Stimulated activated CD8-positive, alpha-beta memory T cell treated with anti-CD3 and anti-CD28 coated beads, Interleukin-4, amount 100 ng/mL, for 4 hours (primary cell): Measurements from ENCODE around the gene ST8SIA6.
"Not testable (repeated sequence)": the region's sequence is repeated elsewhere in the genome, so short reads cannot be mapped to it uniquely, and the experiment has no call there.

Source experiments
- DNase-seq, 2 donors: peaks; one replicate each; pipeline ENCODE4 v3.0.0-alpha.2; 2020; ENCODE audit warnings: low read depth in 2 of 2, low spot score in 1 of 2

Gene ST8SIA6

GRCh38 chr10:17348501-17349349, 105.7 kb downstream of the ST8SIA6 start:
- DNase-seq: no peak

DNA sequence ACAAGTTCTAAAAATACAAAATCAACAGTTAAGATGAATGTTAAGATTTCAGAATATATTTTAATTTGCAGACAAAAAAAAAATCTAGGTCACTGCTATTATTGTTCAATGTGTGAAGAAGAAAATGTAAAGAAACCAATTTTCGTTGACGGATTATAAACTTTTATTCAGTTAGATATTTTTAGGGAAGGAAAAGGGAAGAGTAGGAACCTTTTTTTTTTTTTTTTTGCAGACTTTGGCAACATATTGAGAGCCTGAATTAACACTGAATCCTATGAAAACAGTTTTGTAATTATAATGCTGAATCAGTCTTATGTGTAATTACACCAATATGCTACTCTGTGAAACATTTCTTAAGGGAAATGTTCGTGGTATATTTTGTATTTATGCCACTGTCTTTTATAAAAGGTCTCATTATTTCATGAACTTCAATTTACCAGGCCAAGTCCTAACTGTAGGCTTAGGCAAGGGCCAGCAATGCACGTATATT, 106.3 kb downstream of the ST8SIA6 start:
- DNase-seq: no peak

DNA sequence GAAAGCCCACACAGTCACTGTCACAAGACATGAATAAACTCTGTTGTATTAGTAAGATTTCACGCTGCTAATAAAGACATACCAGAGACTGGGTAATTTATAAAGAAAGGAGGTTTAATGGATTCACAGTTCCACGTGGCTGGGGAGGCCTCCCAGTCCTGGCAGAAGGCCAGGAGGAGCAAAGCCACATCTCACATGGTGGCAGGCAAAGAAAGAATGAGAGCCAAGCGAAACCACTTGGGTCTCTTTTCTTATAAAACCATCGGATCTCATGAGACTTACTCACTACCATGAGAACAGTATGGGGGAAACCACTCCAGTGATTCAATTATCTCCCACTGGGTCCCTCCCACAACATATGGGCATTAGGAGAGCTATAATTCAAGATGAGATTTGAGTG, 110.2 kb downstream of the ST8SIA6 start:
- DNase-seq: no peak

DNA sequence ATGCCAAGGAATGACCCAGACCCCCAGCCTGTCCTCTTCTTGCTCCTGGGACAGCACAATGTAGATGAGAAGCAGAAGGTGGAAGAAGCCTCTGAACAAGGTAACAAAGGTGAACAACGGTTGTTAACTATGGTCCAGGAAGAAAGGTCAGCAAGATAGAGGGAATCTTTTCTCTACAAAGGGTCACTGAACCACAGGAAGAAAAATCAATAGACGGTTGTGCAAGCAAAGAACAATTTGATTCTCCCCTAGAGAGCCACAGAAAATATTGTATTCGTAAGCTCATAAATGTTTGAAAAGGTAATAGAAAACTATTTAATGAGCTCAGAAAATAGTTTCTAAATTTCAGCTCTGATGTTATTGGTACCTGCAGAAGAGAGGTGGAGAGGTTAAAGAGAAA, 111.3 kb downstream of the ST8SIA6 start:
- no peak for DNase-seq

DNA sequence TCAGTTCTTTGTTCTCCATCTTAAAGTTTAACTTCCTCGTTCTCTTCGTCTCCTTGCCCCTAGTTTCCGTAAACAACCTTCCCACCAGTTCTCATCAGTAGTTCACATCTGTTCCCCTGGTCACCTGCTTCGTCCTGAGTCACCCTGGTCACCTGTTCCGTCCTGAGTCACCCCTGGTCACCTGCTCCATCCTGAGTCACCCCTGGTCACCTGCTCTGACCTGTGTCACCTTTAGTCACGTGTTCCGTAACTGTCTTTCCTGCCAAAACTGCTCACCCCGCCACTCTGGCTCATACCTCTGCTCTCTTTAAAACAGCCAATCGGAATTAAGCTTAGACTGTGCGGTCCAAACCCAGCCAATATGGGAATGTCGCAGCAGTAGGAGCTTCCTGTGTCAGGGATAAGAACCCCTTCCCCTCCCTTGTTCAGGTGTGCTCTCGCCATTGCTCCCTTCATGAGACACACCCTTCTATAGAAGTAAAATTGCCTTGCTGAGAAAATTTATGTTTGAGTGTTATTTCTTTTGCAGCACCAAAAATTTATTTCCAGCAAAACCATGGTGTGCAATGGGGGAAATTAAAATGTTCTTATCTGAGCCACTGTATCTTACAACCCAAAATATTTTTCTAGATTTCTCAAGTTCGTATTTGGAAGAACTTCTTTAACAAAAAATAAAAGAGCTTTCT, 114.1 kb downstream of the ST8SIA6 start:
- no peak for DNase-seq

DNA sequence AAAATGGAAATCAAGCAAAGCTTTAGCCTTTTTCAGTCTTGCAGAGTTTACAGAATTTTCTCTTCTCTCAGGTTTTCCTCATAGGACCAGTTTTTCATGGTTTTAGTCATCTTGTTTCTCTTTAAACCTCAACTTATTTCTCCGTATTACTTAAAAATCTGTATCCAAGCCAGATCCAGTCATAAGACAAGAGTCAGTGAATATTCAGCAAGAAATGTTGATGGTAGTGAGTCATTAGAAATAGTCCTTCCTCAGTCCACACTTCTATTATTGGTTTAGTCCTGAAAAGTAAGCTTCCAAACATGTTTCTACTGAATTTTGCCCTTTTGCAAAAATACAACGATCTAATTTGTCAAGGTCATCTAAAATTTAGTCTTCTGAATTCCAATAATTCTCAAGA, 119.3 kb downstream of the ST8SIA6 start:
- DNase-seq: no peak

- no peak for DNase-seq
These were observed 123.9 kb downstream of the ST8SIA6 start for GRCh38 chr10:17330501-17330900.

GRCh38 chr10:17326377-17326776, 128.0 kb downstream of the ST8SIA6 start:
- no peak for DNase-seq

- DNase-seq: not testable (repeated sequence)
These were observed 132.4 kb downstream of the ST8SIA6 start for GRCh38 chr10:17321957-17322356.

DNA sequence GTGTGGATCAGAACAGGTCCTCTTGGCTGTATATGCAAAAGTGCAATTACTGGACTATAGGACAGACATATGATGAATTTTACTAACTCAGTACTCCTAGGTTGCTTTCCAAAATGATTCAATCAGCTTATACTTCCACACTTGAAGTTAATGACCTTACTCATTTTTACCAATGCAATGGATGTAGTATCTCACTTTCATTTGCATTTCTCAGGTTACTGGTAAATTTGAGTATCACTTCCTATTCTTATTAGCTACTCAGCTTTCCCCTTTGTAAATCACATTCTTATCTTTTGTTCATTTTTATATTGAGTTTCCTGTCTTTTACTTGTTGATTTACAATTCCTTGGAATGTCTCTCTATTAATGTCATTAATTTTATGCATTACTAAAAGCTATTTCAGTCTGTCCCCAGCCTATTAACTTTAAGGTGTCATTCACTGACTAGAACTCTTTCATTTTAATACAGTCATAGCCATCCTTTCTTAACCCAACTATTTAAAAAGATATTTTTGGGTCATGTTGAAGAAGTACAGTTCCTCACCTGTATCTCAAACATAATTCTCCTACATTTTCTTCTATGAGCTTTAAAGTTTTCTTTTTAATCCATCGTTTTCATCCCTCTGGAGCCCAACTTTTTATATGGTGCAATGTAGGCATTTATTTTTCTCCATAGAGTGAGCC, 137.8 kb downstream of the ST8SIA6 start:
- no peak for DNase-seq

DNA sequence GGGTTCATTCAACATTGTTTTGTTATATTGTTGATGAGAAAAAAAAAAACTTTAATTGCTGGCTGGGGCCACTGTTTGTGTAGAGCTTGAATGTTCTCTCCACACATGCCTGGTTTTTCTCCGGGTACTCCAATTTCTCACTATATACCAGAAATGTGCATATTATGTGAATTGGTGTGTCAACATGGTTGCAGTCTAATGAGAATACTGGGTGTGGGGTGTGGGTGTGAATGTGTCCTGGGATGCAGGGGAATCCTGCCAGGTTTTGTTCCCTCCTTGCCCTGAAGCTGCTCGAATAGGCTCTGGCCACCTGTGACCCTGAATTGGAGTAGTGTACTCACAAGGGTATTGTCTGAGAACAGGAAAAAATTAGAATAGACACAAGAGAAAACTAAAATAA, 145.0 kb downstream of the ST8SIA6 start:
- DNase-seq: no peak

DNA sequence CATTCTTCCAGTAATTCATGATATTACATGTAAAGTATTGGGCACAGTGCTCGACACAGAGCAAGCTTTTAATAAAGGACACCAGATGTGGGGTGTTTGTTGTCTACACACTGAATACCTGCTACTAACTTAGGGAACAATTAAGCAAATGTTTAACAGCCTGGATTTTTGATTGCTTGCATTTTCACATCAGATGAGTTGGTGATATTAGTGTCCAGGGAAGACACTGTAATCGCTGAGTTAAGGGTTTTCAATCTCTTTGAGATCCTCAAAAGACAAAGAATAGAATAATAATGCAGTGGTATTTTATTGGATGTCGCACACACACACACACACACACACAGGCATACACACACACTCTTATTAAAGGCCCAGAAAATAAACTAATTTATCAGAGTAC, 147.3 kb downstream of the ST8SIA6 start:
- DNase-seq: no peak

DNA sequence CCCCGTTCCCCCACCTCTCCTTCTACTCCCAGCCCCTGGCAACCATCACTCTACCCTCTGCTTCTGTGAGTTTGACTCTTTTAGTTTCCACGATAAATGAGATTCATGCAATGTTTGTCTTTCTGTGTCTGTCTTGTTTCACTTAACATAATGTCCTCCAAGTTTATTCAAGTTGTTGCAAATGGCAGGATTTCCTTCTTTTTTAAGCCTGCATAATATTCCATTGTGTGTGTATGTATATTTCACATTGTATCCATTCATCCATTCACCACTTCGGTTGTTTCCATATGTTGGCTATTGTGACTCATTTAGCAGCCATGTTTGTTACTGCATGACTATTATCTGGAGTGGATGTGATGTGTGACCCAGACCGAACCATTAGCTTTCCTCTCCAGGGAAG, 162.0 kb downstream of the ST8SIA6 start:
- no peak for DNase-seq

GRCh38 chr10:17290226-17290625, 164.2 kb downstream of the ST8SIA6 start:
- no peak for DNase-seq

GRCh38 chr10:17289763-17290162, 164.6 kb downstream of the ST8SIA6 start:
- DNase-seq: no peak

GRCh38 chr10:17286562-17287550, 167.5 kb downstream of the ST8SIA6 start:
- DNase-seq: no peak

DNA sequence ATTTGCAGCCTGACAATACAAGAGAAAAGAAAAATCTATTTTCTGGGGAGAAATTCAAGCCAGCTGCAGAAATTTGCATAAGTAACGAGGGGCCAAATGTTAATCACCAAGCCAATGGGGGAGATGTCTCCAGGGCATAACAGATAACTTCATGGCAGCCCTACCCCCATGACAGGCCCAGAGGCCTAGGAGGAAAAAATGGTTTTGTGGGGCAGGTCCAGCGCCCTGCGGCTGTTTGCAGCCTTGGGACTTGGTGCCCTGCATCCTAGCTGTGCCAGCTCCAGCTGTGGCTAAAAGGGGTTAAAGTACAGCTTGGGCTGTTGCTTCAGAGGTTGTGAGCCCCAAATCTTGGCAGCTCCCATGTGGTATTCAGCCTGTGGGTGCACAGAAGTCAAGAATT, 172.1 kb downstream of the ST8SIA6 start:
- DNase-seq: no peak

GRCh38 chr10:17278607-17279240, 175.7 kb downstream of the ST8SIA6 start:
- DNase-seq: no peak

DNA sequence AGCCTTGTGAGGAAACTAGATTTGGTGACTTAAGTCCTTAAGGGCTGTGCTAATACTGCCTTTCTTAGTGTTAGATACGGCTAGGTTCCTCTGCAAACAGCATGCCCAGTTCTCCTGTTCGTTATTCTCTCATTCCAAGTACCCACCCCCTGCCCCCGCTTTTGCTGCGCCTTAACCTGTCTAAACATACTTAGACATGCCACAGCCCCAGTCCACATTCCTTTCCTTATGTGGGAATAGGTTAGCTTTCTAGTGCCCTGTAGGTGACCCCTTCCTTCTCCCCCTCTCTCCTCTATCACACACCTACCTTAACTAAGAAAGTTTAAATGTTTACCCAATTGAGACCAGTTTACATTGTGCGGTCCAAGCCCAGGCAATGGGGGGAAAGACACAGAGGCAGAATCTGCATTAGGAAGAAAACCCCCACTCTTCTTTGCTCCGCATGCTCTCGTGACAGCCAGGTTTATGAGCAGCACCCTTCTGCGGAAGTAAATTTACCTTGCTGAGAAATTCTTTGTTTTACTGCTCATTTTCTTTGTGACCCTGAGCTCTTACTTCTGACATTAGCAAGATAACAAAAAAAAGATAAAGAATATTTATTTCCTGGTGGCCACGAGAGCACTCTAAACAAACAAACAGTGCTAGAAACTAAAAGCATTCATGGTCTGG, 177.5 kb downstream of the ST8SIA6 start:
- DNase-seq: no peak

DNA sequence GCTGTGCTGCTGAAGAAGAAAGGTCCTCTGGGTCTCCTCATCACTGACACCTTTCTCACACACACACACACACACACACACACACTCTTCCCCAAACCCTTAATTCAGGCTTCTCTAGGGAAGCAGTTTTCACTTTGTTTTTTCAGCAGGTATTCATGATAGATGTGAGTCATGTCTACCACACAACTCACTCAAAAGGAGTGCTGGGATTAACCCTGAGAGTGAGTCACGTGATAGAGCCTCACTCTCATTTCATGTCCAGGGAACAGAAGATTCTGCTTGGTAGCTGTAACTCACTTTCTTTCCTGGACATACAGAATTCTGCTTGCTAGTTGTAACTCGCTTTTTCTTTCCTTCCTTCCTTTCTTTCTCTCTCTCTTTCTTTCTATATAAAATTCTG, 181.0 kb downstream of the ST8SIA6 start:
- no peak for DNase-seq
